Stimulated activated CD4-positive, alpha-beta T cell treated with anti-CD3 and anti-CD28 coated beads, Interleukin-4, amount 100 ng/mL, for 1 hour (primary cell): ENCODE data around the gene CEP97.
A peak's percentile ranks its signal among the peaks of the same experiment; 100 is the strongest.
"Not testable (repeated sequence)": the region's sequence is repeated elsewhere in the genome, so short reads cannot be mapped to it uniquely, and the experiment has no call there.

ENCODE experiments used
- DNase-seq: peaks from one replicate; pipeline ENCODE4 v3.0.0-alpha.2; 2020

The CEP97 gene

DNA sequence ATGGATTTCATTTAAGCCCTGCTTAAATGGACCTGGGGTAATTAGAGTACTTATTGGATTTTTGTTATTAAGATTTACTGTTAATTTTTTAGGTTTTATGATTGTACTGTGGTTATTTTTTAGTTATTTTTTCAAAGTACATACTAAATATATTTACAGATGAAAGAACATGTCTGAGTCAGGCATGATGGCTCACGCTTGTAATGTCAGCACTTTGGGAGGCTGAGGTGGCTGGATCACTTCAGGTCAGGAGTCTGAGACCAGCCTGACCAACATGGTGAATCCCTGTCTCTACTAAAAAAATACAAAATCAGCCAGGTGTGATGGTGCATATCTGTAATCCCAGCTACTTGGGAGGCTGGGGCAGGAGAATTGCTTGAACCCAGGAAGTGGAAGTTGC, 21.7 kb upstream of the CEP97 start:
- no peak for DNase-seq

DNA sequence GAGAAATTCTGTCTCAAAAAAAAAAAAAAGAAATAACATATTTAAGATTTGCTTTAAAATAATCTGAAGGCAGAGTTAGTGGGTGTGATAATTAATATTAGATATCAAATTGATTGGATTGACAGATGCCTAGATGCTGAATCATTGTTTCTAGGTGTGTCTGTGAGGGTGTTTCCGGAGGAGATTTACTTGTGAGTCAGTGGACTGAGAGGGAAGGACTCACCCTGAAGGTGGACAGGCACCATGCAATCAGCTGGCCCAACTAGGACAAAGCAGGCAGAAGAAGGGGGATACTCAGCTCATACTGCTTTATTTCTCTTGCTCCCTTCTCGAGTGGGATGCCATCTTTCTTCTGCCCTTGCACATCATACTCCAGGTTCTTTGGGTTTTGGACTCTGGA, 21.2 kb upstream of the CEP97 start:
- no peak for DNase-seq

DNA sequence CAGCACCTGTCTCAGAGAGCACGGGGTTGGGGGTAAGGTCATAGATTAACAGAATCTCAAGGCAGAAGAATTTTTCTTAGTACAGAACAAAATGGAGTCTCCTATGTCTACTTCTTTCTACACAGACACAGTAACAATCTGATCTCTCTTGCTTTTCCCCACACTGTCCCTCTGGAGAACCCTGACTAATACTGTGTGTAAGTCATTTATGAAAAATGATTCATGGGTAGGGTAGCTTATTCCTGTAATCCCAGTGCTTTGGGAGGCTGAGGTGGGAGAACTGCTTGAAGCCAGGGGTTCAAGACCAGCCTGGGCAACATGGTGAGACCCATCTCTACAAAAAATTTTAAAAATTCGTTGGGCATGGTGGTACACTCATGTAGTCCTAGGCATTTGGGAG, 19.8 kb upstream of the CEP97 start:
- not testable (repeated sequence) for DNase-seq

DNA sequence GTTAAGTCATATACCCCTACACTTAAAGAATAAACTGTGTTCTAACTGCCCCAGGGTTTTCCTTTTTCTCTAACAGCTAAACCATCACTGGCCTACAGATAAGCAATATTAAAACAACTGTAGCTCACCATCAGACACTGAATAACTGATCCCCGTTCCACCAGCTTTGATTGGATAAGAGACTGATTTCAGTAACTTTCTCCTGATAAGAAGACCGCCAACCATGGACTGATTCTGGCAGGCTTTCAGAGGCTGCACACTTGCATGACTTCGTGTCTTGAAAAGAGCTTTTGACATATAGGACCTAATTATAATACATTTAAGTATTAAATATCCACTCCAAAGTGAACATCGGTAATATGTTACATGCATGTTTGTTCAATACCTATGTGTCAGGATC, 15.3 kb upstream of the CEP97 start:
- no peak for DNase-seq

DNA sequence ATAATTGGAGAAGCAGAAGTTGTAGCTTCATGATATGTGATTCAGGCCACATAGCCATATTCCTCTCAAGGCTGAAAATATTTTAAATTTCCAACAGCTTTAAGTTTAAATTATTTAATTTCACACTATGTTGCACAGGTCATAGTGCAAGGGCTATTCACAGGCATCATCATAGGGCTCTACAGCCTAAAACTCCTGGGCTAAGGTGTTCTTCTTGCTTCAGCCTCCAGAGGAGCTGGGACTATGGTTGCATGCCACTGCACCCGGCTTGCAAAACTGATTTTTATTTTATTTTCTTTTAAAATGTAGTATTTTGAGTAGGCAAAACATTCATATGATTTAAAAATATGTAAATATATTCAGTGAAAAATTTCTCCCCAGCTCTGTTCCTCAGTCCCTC, 6.0 kb upstream of the CEP97 start:
- DNase-seq, result no peak

DNA sequence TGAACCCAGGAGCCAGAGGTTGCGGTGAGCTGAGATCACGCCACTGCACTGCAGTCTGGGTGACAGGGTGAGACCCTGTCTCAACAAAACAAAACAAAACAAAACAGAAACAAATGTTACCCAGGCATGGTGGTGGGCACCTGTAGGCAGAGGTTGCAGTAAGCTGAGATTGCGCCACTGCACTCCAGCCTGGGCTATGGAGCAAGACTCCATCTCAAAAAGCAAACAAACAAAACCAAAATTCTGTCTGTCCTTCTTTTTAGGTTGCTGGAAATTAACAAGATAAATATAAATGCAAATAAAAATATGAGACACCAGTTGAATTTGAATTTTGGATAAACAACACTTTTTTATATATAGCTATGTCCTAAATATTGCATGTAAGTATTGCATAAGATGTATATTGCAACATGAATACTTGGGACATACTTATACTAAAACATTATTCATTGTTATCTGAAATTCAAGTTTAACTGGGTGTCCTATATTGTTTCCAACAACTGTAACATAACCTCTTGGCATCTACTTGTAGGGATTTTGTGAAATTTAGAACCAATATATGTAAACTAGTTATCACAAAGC, 4.7 kb upstream of the CEP97 start:
- no peak for DNase-seq

DNA sequence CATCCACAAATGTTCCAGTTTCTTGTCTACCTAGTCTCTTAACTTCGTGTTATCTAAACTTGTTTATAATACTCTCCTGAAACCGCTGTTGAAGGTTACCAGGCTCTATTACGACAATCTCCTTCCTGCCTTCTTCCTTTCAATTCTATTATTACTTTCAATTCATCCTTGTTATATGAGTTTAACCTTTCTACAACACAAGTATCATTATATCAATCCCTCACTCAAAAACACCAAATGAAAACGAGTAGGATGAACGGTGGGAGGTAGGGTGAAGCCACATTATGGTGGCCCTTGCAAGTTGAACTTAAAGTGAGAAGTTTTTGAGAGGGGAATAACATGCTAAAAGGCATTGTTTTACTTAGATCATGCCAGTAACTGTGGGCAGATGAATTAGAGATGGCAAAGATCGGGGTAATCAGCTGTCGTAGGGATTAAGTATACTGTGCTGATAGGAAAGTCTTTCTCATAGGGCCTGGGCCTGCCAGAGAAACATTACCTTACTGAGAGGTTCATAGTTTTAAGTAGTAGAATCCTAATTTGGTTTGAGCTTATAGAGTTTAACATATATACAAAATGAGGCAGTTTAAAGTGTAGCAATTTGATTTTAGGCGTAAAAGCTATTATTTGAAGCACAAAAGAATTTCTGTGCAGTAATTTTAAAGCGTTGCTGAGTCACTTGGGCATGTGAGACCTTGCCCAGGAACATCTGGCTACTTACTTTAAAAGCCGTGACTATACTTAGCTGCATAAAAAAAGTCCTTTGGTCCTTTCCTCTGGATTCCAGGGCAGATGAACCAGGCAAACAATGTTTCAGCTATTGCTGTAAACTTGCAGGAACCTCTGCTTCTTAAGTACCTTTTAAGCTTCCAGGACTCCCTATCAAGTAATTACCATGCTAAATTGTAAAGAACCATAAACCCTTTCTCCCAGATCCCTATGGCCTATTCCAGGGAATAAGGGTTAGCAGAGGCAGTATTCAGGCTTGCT, 3.3 kb upstream of the CEP97 start:
- no peak for DNase-seq

DNA sequence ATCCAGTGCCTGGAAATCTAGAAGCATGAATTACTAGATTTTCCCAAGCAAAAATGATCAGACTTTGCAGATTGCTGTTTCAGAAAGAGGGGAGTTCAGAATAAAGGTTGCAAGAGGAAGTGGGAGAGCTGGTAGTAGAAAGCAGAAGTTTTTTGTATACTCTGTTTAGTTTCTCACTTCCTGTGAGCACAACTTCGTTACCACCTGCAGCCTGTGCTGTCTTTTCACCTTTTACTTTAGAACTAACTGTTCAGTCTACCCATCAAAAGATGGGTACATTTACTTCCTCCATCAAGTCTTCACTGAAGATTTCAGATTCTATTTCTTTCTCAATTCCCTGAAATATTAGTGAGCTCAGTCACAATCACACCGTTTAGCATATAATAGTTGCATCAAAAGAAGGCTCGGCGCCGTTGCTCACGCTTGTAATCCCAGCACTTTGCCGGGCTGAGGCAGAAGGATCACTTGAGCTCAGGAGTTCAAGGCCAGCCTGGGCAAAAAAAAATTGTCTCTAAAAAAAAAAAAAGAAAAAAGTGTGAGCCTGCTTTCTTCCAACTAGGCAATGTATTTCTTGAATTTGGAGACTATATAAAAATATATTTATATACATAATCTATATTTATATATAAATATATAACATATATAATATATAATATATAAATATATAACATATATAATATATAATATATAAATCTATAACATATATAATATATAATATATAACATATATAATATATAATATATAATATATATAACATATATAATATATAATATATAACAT, 1.8 kb upstream of the CEP97 start:
- no peak for DNase-seq

DNA sequence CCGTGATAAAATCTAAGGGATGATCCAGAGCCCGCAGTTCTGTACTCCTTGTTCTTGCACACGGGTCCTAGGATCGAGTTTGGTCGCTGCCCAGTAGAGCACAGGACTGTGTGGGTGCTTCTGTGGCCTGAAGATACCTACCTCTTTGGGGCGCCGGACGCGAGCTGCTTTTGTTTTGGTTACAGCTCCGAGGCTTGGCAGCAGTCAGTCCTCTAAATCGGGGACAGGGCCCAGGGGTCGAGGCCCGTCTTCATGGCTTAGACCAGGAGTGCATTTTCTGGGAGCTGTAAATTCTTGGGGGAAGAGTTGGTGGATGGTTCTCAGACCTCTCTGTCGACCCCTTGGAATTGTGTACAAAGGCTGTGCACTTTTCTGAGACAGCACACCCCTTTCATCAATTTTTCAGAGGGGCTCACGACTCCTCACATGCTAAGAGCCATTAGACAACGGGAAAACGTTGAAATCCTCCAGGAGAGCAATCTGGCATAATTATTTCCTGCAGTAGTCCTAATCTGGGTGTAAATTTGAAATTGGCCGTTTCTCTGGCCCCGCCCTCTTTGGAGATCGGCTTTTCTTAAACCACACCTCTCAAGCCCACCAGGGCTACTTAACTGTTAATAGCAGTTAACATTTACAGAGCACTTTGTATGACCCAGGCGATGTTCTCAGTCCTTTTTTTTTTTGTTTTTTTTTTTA, 928 bp downstream of the CEP97 start:
- peak; percentile 34 for DNase-seq

DNA sequence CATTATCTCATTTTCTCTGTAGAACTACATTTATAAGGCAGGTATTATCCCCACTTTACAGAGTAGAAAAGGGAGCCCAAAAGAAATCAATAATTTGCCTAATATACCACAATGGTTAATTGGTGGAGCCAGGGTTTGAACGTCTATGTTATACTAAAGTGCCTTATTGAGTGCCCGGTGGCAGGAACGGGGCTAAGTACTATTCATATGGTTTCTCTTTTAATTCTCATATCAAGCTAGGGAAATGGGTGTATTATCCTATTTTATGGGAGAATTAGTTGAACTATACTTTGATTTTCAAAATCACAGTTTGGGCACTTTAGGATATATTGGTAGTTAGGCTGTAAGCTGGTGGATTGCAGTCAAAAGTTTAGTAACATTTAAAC, 1.5 kb downstream of the CEP97 start:
- DNase-seq, result no peak

DNA sequence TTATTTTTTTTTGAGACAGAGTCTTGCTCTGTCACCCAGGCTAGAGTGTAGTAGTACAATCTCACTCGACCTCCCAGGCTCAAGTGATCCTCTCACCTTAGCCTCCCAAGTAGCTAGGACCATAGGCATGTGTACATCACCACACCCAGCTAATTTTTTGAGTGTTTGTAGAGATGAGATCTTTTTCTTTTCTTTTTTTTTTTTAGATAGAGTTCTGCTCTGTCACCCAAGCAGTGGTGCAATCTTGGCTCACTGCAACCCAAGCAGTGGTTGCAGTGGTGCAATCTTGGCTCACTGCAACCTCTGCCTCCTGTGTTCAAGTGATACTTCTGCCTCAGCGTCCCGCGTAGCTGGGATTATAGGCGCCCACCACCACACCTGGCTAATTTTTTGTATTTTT, 5.2 kb downstream of the CEP97 start:
- no peak for DNase-seq

DNA sequence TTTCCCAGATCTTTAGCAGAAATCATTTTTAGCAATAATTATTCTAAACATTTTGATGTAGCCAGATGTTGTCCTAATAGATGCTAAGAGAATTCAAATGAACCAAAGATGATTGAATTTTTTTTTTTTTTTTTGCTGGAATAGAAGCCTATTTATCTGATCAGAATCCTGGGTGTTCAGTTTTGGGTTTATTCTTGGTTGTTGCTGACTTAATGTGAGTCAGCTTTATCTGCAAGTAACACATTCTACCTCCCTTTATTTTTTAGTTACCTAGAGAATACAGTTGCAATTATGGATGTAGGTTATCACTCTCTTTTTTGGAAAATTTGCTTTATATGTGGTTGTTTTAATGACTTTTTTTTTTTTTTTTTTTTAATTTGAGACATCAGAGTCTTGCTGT, 6.4 kb downstream of the CEP97 start:
- DNase-seq, result no peak

DNA sequence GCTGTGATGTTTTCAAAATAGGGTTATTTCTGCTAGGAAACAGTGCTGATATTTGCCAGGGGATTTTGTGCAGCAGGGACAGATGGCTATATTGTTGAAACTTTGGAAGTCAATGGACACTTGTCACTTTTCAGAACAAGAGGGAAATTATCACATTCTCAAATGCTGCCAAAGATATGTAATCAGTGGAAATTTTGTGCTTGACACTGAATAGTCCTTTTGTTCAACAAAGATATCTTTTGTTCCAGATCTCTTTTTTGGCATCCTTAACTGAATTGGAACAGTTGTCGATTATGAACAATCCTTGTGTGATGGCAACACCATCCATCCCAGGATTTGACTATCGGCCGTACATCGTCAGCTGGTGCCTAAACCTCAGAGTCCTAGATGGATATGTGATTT, 7.8 kb downstream of the CEP97 start:
- DNase-seq, result no peak

DNA sequence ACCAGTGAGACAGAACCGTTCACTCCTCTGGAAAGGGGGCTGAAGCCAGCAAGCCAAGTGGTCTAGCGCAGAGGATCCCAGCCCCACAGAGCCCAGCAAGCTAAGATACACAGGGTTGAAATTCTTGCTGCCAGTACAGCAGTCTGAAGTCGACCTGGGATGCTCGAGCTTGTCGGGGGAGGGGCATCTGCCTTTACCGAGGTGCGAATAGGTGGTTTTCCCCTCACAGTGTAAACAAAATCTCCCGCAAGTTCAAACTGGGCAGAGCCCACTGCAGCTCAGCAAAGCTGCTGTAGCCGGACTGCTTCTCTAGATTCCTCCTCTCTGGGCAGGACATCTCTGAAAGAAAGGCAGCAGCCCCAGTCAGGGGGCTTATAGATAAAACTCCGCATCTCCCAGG, 11.4 kb downstream of the CEP97 start:
- DNase-seq, result no peak

DNA sequence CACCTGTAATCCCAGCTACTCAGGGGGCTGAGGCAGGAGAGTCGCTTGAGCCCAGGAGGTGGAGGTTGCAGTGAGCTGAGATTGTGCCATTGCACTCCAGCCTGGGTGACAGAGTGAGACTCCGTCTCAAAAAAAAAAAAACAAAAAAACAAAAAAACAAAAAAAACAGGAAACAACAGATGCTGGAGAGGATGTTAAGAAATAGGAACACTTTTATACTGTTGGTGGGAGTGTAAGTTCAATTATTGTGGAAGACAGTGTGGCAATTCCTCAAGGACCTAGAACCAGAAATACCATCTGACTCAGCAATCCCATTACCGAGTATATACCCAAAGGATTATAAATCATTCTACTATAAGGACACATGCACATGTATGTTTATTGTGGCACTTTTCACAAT, 17.5 kb downstream of the CEP97 start:
- not testable (repeated sequence) for DNase-seq

DNA sequence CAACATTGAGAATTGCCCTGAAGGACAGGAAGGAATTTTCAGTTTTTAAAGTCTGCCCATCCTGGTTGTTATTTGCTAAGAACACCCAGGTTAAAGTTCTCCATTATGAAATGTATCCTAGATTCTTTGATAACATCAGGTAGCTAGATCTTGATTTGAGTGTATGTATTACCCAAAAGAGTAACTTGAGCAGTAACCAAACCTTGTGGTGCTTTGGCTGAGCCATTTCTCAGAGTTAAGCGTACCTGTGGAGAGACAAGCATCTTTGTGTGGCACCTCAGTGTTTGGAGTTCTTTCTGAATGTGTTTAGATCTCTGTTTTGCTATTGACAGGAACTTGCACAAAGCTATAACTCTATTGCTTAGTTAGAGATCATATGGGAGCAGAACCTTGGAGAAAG, 20.4 kb downstream of the CEP97 start:
- DNase-seq, result no peak

DNA sequence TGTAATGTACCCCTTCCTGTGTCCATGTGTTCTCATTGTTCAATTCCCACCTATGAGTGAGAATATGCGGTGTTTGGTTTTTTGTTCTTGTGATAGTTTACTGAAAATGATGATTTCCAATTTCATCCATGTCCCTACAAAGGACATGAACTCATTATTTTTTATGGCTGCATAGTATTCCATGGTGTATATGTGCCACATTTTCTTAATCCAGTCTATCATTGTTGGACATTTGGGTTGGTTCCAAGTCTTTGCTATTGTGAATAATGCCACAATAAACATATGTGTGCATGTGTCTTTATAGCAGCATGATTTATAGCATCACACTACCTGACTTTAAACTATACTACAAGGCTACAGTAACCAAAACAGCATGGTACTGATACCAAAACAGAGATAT, 21.5 kb downstream of the CEP97 start:
- DNase-seq, result not testable (repeated sequence)

DNA sequence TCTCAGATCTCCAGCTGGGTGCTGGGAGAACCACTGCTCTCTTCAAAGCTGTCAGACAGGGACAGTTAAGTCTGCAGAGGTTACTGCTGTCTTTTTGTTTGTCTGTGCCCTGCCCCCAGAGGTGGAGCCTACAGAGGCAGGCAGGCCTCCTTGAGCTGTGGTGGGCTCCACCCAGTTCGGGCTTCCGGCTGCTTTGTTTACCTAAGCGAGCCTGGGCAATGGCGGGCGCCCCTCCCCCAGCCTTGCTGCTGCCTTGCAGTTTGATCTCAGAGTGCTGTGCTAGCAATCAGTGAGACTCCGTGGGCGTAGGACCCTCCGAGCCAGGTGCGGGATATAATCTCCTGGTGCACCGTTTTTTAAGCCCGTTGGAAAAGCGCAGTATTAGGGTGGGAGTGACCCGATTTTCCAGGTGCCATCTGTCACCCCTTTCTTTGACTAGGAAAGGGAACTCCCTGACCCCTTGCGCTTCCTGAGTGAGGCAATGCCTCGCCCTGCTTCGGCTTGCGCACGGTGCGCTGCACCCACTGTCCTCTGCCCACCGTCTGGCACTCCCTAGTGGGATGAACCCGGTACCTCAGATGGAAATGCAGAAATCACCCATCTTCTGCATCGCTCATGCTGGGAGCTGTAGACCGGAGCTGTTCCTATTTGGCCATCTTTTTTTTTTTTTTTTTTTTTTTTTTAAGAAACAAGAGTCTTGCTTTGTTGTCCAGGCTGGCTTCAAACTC, 29.1 kb downstream of the CEP97 start:
- DNase-seq, result not testable (repeated sequence)

DNA sequence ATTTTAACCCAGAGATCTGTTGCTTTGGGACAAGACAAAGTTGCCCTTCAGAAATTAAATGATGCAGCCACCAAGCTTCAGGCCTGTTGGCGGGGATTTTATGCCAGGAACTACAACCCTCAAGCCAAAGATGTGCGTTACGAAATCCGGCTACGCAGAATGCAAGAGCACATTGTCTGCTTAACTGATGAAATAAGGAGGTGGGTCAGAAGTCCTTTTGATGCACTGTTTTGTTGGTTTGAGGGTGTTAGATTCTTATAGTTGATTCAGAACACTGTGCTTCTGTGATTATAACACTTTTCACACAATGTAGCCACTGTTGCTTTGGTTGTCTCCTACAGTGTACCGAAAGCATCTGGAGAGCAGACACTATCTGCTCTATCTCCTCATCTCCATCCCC, 33.8 kb downstream of the CEP97 start:
- DNase-seq, result no peak

DNA sequence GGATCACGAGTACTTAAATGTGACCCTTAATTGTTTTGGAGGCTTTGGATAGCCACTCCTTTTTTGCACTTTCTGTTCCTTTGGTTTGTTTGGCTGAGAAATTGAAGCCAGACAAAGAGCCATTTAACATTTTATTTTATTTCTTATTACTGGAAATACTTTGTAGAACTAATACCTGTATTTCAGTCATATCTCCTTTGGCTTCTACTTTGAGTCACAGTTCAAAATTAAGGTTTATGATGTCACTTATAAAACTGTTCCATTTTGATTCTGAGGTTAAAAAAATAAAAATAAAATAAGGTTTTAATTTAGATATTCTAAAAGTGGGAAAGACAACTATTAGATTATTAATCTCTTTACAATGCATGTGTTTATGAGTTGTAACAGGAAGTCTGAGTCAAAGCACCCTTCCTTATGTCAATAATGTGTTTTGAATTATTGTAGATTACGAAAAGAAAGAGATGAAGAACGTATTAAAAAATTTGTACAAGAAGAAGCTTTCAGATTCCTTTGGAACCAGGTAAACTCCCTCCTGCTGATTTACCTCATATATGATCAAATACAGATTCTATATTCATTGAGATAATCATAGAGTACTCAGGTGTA, 37.7 kb downstream of the CEP97 start:
- DNase-seq, result no peak

DNA sequence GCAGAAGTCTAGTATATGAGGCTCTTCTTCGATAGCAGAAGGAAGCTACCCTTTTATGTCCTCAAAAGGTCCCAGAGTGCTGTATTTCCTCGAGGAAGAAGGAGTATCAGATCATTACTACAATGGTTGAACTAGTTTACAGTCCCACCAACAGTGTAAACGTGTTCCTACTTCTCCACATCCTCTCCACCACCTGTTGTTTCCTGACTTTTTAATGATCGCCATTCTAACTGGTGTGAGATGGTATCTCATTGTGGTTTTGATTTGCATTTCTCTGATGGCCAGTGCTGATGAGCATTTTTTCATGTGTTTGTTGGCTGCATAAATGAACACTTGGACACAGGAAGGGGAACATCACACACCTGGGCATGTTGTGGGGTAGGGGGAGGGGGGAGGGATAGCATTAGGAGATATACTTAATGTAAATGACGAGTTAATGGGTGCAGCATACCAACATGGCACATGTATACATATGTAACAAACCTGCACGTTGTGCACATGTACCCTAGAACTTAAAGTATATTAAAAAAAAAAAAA, 53.4 kb downstream of the CEP97 start:
- not testable (repeated sequence) for DNase-seq
